HepG2 (cell line): ENCODE measurements around the gene HAUS2. TPM values are rescaled to one million over a fixed set of nuclear protein-coding genes. Genes with fewer than 3 reads are reported as not detected.

Source experiments
- ATAC-seq: fragments of 200-7000 bp; cut with Tn5 transposase; 3 replicates; pipeline ENCODE4 v1.9.1; 2020; ENCODE audit warnings: mild to moderate bottlenecking, moderate library complexity
- BruUV-seq: library from RNA; stranded (reverse); fragments of 400-500 nt; replicated peaks from 2 replicates; lab custom pipeline; 2021; lab: Mats Ljungman, UMichigan
- CTCF ChIA-PET: fragments of 300-600 bp; formaldehyde crosslinking; extraction: SDS; loops from one replicate; lab custom pipeline; 2021; ENCODE audit warnings: low total read pairs, inconsistent platforms, low intra/inter-chr PET ratio; lab: Yijun Ruan, JAX
- POLR2A ChIA-PET: fragments of 350-600 bp; sonication (Branson Sonifier 250); formaldehyde crosslinking; loops from one replicate; lab custom pipeline; 2020; ENCODE audit warnings: antibody characterized with exemption, inconsistent platforms; lab: Yijun Ruan, JAX
- DNase-seq: peaks from one replicate; pipeline ENCODE4 v3.0.0-alpha.2; 2015; ENCODE audit warnings: low spot score
- FAIRE-seq: peaks from 3 replicates; lab custom pipeline; 2011; peaks lifted over from hg19 to GRCh38; lab: Jason Lieb, UNC
- H2AFZ ChIP-seq: one replicate; pipeline ENCODE4 v1.6.1; 2011; ENCODE audit warnings: low read length, inconsistent platforms
- H3K27ac ChIP-seq: fragments of 300-600 bp; 3 replicates; pipeline ENCODE4 v1.8.0; 2011; ENCODE audit warnings: mixed run types, mild to moderate bottlenecking, mixed read lengths, low read length, inconsistent platforms; ENCODE audit not compliant: insufficient read depth; ENCODE audit errors: extremely low read length
- H3K27me3 ChIP-seq, 2 experiments: fragments of 200-600 bp in 1 of 2; 2 replicates in 1 of 2; 3 replicates in 1 of 2; pipeline versions ENCODE4 v1.6.0 to v1.8.0; 2011; ENCODE audit warnings: low read length in 2 of 2, mild to moderate bottlenecking in 2 of 2, moderate library complexity in 2 of 2, inconsistent platforms in 1 of 2; ENCODE audit not compliant: insufficient read depth in 2 of 2, control insufficient read depth in 1 of 2
- H3K36me3 ChIP-seq, 2 experiments: fragments of 200-600 bp in 1 of 2; replicated peaks in 1 of 2; 2 replicates in 1 of 2; 3 replicates in 1 of 2; pipeline versions ENCODE4 v1.5.1 to v1.8.0; 2011; ENCODE audit warnings: low read length in 2 of 2, inconsistent platforms in 1 of 2; ENCODE audit not compliant: insufficient read depth in 2 of 2, control insufficient read depth in 1 of 2
- H3K4me1 ChIP-seq: 2 replicates; pipeline ENCODE4 v1.5.1; 2012; ENCODE audit warnings: low read length, inconsistent platforms; ENCODE audit not compliant: insufficient read depth
- H3K4me2 ChIP-seq: 2 replicates; pipeline ENCODE4 v1.6.0; 2011; ENCODE audit warnings: low read depth, low read length, inconsistent platforms
- H3K4me3 ChIP-seq, 3 experiments: fragments of 200-600 bp in 1 of 3; sonication (generic), shearing (Covaris generic) in 1 of 3; replicated peaks in 1 of 3; 2 replicates each; pipeline ENCODE4 v1.5.1; 2011 to 2016; ENCODE audit warnings: low read length in 3 of 3, inconsistent platforms in 2 of 3, low read depth in 2 of 3, mild to moderate bottlenecking in 2 of 3, control low read depth in 1 of 3, mixed read lengths in 1 of 3; ENCODE audit not compliant: insufficient read depth in 1 of 3
- H3K79me2 ChIP-seq: one replicate; pipeline ENCODE4 v1.6.1; 2011; ENCODE audit warnings: low read length, inconsistent platforms; ENCODE audit not compliant: insufficient read depth
- H3K9ac ChIP-seq: 2 replicates; pipeline ENCODE4 v1.6.0; 2011; ENCODE audit warnings: mild to moderate bottlenecking, low read depth, low read length, inconsistent platforms; ENCODE audit not compliant: insufficient read depth
- H3K9me3 ChIP-seq: 2 replicates; pipeline ENCODE4 v1.5.1; 2012; ENCODE audit warnings: mild to moderate bottlenecking, low read length
- H4K20me1 ChIP-seq: 2 replicates; pipeline ENCODE4 v1.6.0; 2011; ENCODE audit warnings: inconsistent platforms, mild to moderate bottlenecking, low read length, moderate library complexity; ENCODE audit not compliant: insufficient read depth
- MXD4 ChIP-seq: IDR thresholded peaks from 2 replicates; pipeline ENCODE4 v1.6.1; 2016; ENCODE audit warnings: mild to moderate bottlenecking, missing biosample characterization, missing genetic modification reagents
- NR3C1 ChIP-seq: sonication (generic); formaldehyde crosslinking; IDR thresholded peaks from 2 replicates; pipeline ENCODE4 v1.4.0; 2020; ENCODE audit warnings: missing genetic modification reagents
- RBM22 ChIP-seq: fragments of 200-400 bp; formaldehyde crosslinking; optimal IDR thresholded peaks from 2 replicates; pipeline ENCODE3; 2017; ENCODE audit warnings: mild to moderate bottlenecking, low read length, moderate library complexity
- ZC3H4 ChIP-seq: sonication (generic); formaldehyde crosslinking; IDR thresholded peaks from 2 replicates; pipeline ENCODE4 v1.4.0; 2020; ENCODE audit warnings: missing genetic modification reagents, borderline replicate concordance
- ZFP36L2 ChIP-seq: sonication (generic); formaldehyde crosslinking; IDR thresholded peaks from 2 replicates; pipeline ENCODE4 v1.4.0; 2020; ENCODE audit warnings: missing genetic modification reagents
- ZNF18 ChIP-seq: sonication (generic); formaldehyde crosslinking; IDR thresholded peaks from 2 replicates; pipeline ENCODE4 v1.8.0; 2022; ENCODE audit warnings: mild to moderate bottlenecking, missing genetic modification reagents; ENCODE audit not compliant: insufficient replicate concordance
- ZNF232 ChIP-seq: sonication (generic); formaldehyde crosslinking; IDR thresholded peaks from 2 replicates; pipeline ENCODE4 v1.4.0; 2020; ENCODE audit warnings: missing genetic modification reagents, borderline replicate concordance
- ZNF282 ChIP-seq: fragments of 450-650 bp; IDR thresholded peaks from 2 replicates; pipeline ENCODE4 v1.6.1; 2018; ENCODE audit not compliant: partially characterized antibody
- ZNF737 ChIP-seq: sonication (generic); formaldehyde crosslinking; IDR thresholded peaks from 2 replicates; pipeline ENCODE4 v1.5.0; 2020; ENCODE audit warnings: missing genetic modification reagents, mild to moderate bottlenecking, borderline replicate concordance
- ZNF773 ChIP-seq: sonication (generic); formaldehyde crosslinking; IDR thresholded peaks from 2 replicates; pipeline ENCODE4 v1.4.0; 2020; ENCODE audit warnings: missing genetic modification reagents, borderline replicate concordance
- WGBS: methylation state at CpG from one replicate; pipeline ENCODE4 v1.1.6; 2017; ENCODE audit warnings: low lambda C conversion rate; 5-methylcytosine and 5-hydroxymethylcytosine counted together
- in situ Hi-C: cut with HindIII; loops from 2 replicates; pipeline ENCODE4 v1.10.0; 2017; ENCODE audit warnings: low pct_unique_long_range_greater_than_20kb; ENCODE audit not compliant: extremely low pct_ligation_motif_present
- intact Hi-C: fragments of 100-400 bp; cut with micrococcal nuclease; formaldehyde crosslinking; loops from one replicate; pipeline ENCODE4 v1.10.0; 2022; ENCODE audit not compliant: unreplicated experiment
- polyA plus RNA-seq, 8 experiments: library from polyadenylated mRNA; depleted of rRNA in 3 of 8; stranded (reverse) in 7 of 8; unstranded in 1 of 8; fragments of >200 nt; fragmentation: Illumina TruSeq in 4 of 8; extraction: Trizol in 4 of 8; gene quantifications; 2 replicates each; pipeline versions ENCODE4 v1.2.1 to v1.2.3, GENCODE V29; 2011 to 2016; ENCODE audit warnings: low read depth in 4 of 8, missing spikeins in 1 of 8, mixed read lengths in 1 of 8; ENCODE audit not compliant: insufficient read depth in 1 of 8
- total RNA-seq, 5 experiments: library from RNA; depleted of rRNA; stranded (reverse); fragments of >200 nt; fragmentation: Illumina TruSeq; extraction: Trizol; gene quantifications; 2 replicates each; pipeline ENCODE4 v1.2.3, GENCODE V29; 2016; ENCODE audit warnings: low read depth in 1 of 5
- TF ChIP-seq, protein P1 (sequence below): sonication (generic); formaldehyde crosslinking; IDR thresholded peaks from 2 replicates; pipeline ENCODE4 v1.4.0; 2020; ENCODE audit warnings: missing genetic modification reagents
- TF ChIP-seq, protein P2 (sequence below): sonication (generic); formaldehyde crosslinking; IDR thresholded peaks from 2 replicates; pipeline ENCODE4 v1.4.0; 2020; ENCODE audit warnings: mild to moderate bottlenecking, missing genetic modification reagents

HAUS2 gene
- total and polyA plus RNA-seq, 2 of the 13 experiments (the other 11 are each of a cell fraction or from before 2014, with no cell fraction given) = 11.6 to 32.9 TPM

DNA sequence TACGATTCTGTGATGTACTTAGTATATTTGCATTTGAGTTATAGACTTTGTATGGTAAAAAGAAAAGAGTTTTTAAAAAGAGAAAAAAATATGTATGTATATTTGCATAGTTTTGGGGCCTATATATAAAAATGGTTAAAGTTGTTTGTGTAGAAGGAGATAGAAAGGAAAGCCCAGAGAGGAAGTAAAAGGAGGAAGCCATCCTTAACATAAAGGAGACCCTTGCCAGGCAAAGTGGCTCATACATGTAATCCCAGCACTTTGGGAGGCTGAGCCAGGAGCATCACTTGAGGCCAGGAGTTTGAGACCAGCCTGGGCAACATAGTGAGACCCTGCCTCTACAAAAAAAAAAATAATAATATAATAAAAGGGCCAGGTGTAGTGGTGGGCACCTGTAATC, 44.8 kb upstream of the HAUS2 start (continued):
- no peak for TF ChIP-seq ZNF737 (CRISPR knock-in tag)
- no peak for TF ChIP-seq NR3C1 (CRISPR knock-in tag)
- TF ChIP-seq ZNF18 (CRISPR knock-in tag) = no peak

DNA sequence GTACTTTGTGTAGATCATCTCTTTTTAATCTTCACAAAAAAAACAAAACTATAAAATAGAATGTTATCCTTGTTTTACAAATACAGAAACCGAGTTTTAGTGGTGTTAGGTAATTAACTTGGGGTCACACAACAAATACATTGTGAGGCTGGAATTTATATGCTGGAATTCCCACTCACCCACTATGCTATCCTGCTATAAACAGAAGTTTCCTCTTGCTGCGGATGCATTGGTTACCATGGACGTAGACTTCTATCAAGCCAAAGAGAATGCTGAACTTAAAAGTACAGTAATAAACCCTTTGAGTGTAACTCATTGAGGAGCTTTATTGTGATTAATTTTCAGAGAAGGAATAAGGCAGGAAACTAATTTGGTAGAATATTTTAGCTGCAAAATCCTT, 44.0 kb upstream of the HAUS2 start:
- WGBS = 94% methylated on average over 3 of the region's 3 CpGs
- no peak overlapping the region for H3K4me3 ChIP-seq
- no peak for TF ChIP-seq ZC3H4
- ChIA-PET POLR2A (interaction anchor here (1.9 kb wide), 1 partner anchor 9 kb away, joined by 11 read pairs; the partner anchor contains the start of gene SNAP23), CTCF (no interaction called here)
- H3K79me2 ChIP-seq = peaks cover 22% of the 10 kb centered on the region
- H3K9me3 ChIP-seq = no peaks in the 10 kb centered on the region
- H3K4me2 ChIP-seq = no peak overlapping the region
- no peak overlapping the region for H3K9ac ChIP-seq
- peaks cover 0 to 4% of the 10 kb centered on the region in 2 experiments; a peak in 3 of 5 replicates for H3K36me3 ChIP-seq
- no peak overlapping the region for H2AFZ ChIP-seq
- no TSS peak for BruUV-seq
- no peaks in the 10 kb centered on the region for H4K20me1 ChIP-seq
- no peaks in the 10 kb centered on the region for H3K27me3 ChIP-seq
- DNase-seq (no peak), ATAC-seq (no peak), FAIRE-seq (no peak)
- peaks cover 11% of the 10 kb centered on the region for H3K4me1 ChIP-seq
- in situ Hi-C loops = no loop called here
- H3K27ac ChIP-seq = no peak overlapping the region
- intact Hi-C loops = no loop called here

- H3K27me3 ChIP-seq = no peaks in the 10 kb centered on the region
- H3K4me3 ChIP-seq = no peak overlapping the region
- no peaks in the 10 kb centered on the region for H3K4me1 ChIP-seq
- no peaks in the 10 kb centered on the region for H3K9me3 ChIP-seq
- H3K27ac ChIP-seq = no peak overlapping the region
- intact Hi-C loops = no loop called here
- DNase-seq (no peak), FAIRE-seq (no peak), ATAC-seq (no peak)
- in situ Hi-C loops = no loop called here
- H4K20me1 ChIP-seq = no peaks in the 10 kb centered on the region
- peaks cover 9% of the 10 kb centered on the region for H3K79me2 ChIP-seq
- ChIA-PET CTCF (no interaction called here), POLR2A (no interaction called here)
- H2AFZ ChIP-seq = no peak overlapping the region
- 98% methylated on average over 4 of the region's 4 CpGs for WGBS
- no TSS peak for BruUV-seq
- H3K36me3 ChIP-seq = peaks cover 0 to 21% of the 10 kb centered on the region in 2 experiments; a peak in 2 of 5 replicates
- no peak overlapping the region for H3K4me2 ChIP-seq
- H3K9ac ChIP-seq = no peak overlapping the region
- TF ChIP-seq RBM22 (no peak), MXD4 (no peak), ZNF282 (no peak), ZFP36L2 (CRISPR knock-in tag) (no peak), ZNF232 (no peak), ZNF773 (no peak)
- TF ChIP-seq, protein P1, sequence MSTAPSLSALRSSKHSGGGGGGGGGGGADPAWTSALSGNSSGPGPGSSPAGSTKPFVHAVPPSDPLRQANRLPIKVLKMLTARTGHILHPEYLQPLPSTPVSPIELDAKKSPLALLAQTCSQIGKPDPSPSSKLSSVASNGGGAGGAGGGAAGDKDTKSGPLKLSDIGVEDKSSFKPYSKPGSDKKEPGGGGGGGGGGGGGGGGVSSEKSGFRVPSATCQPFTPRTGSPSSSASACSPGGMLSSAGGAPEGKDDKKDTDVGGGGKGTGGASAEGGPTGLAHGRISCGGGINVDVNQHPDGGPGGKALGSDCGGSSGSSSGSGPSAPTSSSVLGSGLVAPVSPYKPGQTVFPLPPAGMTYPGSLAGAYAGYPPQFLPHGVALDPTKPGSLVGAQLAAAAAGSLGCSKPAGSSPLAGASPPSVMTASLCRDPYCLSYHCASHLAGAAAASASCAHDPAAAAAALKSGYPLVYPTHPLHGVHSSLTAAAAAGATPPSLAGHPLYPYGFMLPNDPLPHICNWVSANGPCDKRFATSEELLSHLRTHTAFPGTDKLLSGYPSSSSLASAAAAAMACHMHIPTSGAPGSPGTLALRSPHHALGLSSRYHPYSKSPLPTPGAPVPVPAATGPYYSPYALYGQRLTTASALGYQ (CRISPR knock-in tag) = no peak
- TF ChIP-seq, protein P2, sequence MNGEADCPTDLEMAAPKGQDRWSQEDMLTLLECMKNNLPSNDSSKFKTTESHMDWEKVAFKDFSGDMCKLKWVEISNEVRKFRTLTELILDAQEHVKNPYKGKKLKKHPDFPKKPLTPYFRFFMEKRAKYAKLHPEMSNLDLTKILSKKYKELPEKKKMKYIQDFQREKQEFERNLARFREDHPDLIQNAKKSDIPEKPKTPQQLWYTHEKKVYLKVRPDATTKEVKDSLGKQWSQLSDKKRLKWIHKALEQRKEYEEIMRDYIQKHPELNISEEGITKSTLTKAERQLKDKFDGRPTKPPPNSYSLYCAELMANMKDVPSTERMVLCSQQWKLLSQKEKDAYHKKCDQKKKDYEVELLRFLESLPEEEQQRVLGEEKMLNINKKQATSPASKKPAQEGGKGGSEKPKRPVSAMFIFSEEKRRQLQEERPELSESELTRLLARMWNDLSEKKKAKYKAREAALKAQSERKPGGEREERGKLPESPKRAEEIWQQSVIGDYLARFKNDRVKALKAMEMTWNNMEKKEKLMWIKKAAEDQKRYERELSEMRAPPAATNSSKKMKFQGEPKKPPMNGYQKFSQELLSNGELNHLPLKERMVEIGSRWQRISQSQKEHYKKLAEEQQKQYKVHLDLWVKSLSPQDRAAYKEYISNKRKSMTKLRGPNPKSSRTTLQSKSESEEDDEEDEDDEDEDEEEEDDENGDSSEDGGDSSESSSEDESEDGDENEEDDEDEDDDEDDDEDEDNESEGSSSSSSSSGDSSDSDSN (CRISPR knock-in tag) = no peak
Measured at GRCh38 chr15:42507514-42507913, 41.1 kb upstream of the HAUS2 start.
